Activated CD8-positive, alpha-beta memory T cell treated with anti-CD3 and anti-CD28 coated beads, Interleukin-2, amount 50 U/mL, for 48 hours (primary cell): ENCODE data around the gene DNAJA1.

Experiments used
- DNase-seq: peaks from one replicate; pipeline ENCODE4 v3.0.0-alpha.2; 2020

Gene DNAJA1

DNA sequence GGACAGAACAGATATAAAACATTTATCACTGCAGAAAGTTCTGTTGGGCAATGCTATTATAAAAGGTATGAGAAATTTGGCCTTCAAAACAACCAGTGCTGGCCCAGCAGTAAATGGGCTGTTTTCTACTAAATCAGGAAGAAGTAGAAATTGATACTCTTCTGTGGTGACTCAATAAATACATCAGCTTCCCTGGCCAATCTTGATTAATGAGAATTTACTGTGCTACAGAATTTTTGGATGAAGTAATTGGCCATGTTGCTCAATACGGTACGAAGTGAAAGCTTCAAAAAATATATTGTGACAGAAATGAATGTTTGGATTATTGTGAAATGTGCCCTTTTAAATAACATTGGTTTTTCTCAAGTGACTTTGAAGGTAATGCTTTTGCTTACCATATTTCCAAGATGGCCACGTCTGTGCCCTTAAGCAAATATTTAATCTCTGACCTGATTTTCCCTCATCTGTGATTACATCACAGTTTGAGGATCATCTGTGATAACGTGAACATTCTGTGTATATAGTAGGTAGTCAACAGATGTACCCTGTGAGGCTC lies 4.2 kb downstream of the DNAJA1 start:
- DNase-seq, result no peak

DNA sequence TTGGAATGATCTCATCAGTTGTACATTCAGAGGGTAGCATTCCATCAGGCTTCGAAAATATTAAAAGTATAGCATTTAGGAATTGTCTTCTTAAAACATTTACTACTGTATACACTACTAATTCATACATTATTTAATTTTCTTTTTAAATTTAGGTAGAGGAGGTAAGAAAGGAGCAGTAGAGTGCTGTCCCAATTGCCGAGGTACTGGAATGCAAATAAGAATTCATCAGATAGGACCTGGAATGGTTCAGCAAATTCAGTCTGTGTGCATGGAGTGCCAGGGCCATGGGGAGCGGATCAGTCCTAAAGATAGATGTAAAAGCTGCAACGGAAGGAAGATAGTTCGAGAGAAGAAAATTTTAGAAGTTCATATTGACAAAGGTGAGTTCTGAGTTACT lies 5.2 kb downstream of the DNAJA1 start:
- no peak for DNase-seq

DNA sequence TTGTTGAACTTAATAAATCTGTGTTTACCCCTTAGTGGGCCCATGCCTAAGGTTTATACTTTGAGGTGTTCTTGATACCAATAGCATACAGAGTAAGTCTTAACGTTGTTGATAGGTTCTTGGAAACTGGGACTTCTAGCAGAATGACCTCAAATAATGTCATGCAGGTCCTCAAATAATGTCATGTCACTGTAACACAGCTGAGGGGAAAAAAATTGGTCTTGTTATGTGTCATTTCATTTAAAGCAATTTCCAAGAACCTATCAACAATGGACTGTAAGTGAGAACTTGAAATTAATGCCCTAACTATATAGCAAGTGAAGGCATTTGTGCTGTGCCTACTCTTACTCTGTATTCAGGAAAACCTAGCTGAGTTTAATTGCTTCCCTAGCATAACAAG lies 7.2 kb downstream of the DNAJA1 start:
- DNase-seq, result no peak

DNA sequence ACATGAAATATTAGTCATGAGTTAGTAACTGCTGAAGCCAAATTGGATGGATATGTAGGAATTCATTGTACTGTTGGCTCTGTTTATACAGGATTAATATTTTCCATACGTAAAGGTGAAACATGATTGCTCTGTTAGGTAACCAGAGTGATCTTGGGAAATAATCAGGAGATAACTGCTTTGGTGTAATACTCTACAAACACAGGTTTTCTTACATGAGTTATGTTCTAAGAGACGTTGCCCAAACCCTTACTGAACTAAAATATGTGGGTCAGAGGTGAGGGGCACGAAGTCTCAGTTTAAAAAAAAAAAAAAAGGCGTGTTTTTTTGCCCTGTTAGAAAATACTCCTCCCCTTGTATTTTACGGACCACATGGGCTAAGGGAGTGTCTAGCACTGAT lies 7.8 kb downstream of the DNAJA1 start:
- no peak for DNase-seq

DNA sequence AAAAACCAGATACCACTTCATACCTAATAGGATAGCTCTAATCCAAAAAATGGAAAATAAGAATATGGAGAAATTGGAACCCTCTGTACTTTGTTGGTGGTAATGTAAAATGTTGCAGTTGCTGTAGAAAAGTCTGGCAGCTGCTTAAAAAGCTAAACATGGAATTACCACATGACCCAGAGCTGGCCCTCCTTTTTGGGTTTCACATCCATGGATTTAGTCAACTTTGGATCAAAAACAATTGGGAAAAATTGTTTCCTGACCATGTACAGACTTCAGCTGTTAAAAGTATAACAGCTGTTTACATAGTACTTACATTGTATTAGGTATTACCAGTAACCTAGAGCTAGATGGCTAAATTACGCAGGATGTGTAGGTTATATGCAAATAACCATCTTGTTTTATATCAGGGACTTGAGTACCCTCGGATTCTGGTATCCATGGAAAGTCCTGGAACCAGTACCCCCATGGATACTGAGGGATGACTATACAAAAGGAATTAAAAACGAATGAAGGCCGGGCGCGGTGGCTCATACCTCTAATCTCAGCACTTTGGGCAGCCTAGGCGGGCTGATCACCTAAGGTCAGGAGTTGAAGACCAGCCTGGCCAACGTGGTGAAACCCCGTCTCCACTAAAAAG lies 15.8 kb downstream of the DNAJA1 start:
- no peak for DNase-seq

DNA sequence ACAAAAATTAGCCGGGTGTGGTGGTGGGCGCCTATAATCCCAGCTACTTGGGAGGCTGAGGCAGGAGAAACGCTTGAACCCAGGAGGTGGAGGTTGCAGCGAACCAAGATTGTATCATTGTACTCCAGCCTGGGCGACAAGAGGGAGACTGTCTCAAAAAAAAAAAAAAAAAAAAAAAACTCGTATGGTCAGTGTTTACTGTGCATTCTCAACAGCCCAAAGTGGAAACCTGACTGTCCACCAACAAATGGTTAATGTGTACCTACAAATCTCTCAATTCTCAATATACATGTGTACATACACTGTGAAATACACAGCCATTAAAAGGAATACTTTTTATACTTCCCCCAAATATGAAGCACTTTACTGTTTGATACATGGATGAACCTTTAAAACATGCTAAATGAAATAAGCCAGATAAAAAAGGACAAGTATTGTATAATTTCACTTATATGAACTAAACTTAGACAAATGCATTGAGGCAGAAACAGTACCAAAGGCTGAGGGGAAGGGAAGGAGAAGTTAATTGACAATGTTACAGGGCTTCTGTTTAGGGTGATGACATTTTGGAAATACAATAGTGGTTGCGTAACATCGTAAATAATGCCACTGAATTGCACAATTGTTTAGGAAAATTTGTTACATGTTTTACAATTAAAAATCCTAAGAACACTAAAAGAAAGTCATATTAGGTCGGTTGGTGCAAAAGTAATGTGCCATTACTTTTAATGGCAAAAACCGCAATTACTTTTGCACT lies 16.5 kb downstream of the DNAJA1 start:
- DNase-seq, result no peak

DNA sequence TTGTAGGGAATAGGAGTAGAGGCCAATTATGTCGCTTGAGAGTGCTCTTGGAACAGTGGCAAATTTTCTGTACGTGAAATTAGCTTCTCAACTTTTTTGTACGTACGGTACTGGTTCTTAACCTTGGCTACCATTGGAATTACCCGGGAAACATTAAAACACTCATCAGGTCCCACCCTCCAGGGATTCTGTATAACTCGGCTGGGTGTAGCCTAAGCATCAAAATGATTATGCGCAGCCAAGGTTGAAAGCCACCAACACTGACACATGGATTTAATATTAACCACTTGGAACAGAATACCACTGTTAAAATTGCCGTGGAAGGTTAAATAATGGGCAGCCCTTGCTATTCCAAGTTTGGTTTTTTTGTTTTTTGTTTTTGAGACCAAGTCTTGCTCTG lies 17.4 kb downstream of the DNAJA1 start:
- DNase-seq, result no peak

DNA sequence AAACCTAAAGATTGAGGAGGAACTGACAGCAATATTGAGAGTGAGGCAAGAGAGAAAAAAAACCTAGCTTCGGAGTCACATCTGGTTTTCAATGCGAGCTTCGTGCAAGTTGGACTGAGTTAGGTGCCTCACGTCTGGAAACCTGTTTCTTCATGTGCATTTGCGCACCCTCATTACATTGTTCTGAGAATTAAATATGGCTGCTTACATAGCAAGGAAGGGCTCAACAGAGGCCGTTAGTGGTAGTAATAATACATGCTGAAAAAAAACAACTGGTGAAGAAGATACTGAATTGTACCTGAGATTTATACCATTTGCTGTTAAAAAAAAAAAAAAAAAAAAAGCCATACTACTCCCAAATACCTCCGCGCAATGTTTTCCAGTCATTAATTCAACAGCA lies 18.6 kb downstream of the DNAJA1 start:
- DNase-seq, result no peak

DNA sequence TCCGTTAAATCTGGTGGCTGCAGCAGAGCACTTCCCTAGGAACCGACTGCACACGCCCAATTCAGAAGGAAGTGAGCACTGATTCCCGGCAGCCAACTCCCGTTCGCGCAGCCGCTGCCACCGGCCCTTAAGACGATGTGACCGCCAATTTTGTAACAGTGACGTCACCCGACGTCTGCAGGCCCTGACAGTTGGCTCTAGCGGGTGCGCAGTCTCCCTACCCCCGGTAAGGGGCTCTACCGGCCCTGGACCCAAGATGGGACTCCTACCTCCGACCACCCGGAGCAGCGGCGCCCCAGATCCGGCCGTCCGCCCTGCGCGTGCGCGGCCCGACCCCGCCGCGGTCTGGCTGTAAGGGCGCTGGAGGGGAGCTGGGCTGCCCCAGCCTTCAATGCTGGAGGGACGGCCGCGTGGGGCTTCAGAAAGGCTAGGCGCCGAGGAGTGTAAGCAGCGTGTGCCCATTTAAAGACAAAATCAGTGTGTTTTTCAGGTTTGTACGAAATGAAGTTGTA lies 19.1 kb downstream of the DNAJA1 start:
- DNase-seq, result peak; percentile 83

DNA sequence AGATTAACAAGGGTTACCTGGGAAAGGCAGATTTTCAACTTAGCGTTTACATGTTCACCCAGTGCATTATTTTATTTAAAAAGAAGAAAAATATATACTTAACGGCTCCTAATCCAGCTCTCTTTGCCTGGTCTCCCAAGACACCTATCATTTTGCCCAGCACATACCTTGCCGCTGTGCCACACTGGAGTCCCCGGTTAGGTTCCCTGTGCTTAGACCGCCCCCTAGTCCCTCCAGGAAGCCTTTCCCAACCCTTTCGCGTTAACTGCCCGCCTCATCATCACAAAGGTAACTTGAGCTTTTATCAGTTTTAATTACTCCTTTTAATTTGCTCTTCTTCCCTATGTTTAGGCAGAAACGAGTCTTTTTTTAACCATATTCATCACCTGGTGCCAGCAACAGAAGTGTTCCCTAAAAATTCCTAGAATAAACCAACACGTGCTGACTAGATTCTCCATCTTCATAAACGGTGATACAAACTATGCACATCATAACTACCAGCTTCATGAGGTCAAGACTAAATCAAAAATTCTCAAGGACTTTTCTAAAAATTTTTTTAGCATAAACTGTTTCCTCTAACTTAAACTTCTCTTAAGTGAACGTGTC lies 19.7 kb downstream of the DNAJA1 start:
- DNase-seq, result no peak

DNA sequence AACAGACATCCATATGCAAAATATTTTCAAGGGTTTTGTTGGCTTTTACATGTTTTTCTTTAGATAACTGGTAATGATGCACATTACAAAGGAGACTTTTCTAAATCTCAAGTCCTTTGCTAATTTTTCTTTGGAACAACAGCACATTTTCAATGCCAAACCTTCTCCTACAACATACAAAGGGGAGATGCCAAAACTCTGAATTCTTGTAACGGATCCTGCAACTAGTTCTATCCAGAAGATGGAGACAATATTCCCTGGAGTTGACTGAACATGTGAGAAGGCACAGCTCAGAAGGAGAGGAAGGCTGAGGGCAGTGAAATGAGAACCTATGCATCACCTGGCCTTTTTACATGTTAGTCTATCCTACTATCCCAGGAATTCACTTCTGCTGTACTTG lies 21.0 kb downstream of the DNAJA1 start:
- no peak for DNase-seq

DNA sequence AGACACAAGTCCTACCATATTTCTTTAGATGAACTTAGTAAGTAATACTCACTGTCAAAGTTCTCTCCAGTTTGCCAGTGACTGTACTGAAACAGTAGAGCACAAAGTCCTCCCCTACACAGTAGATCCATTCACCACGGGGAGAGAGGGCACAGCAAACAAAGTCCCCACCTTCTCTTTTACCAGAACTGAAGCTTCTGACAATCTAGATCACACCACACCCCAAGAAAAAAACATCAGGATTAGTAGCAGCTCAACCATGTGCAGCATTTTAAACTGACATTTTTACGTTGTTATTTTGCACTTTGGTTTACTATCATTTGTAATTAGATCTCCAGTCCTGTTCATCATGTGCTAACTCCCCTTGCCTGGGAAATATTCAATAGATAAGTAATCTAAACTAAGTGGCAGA lies 23.0 kb downstream of the DNAJA1 start:
- no peak for DNase-seq

DNA sequence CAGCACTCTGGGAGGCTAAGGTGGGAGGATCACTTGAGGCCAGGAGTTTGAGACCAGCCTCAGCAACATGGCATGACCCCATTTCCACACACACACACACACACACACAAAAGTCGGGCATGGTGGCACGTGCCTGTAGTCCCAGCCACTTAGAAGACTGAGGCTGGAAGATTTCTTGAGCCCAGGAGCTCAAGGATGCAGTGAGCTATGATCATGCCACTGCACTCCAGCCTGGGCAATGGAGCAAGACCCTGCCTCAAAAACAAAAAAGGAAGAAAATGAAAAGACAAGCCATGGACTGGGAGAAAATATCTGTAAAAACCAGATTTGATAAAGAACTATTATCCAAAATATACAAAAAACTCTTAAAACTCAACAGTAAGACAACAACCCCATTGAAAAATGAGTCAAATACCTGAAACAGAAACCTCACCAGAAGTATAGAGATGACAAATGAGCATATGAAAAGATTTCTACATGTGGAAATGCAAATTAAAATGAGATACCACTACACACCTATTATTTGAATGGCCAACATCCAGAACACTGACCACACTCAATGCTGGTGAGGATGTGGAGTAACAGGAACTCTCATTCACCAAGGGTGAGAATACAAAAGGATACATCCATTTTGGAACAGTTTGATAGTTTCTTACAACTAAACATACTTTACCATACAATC lies 24.7 kb downstream of the DNAJA1 start:
- no peak for DNase-seq

DNA sequence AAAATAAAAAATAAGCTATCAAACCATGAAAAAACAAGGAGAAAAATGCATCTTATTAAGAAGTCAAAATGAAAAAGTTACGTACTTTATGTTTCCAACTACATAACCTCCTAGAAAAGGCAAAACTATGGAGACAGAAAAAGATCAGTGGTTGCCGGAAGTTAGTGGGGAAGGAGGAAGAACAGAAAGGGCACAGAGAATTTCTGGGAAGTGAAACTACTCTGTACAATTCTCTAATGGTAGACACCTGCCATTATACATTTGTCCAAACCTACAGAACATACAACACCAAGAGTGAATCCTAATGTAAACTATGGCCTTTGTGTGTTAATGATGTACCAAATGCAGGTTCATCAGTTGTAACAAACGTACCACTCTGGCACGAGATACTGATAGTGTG lies 26.1 kb downstream of the DNAJA1 start:
- DNase-seq, result no peak

DNA sequence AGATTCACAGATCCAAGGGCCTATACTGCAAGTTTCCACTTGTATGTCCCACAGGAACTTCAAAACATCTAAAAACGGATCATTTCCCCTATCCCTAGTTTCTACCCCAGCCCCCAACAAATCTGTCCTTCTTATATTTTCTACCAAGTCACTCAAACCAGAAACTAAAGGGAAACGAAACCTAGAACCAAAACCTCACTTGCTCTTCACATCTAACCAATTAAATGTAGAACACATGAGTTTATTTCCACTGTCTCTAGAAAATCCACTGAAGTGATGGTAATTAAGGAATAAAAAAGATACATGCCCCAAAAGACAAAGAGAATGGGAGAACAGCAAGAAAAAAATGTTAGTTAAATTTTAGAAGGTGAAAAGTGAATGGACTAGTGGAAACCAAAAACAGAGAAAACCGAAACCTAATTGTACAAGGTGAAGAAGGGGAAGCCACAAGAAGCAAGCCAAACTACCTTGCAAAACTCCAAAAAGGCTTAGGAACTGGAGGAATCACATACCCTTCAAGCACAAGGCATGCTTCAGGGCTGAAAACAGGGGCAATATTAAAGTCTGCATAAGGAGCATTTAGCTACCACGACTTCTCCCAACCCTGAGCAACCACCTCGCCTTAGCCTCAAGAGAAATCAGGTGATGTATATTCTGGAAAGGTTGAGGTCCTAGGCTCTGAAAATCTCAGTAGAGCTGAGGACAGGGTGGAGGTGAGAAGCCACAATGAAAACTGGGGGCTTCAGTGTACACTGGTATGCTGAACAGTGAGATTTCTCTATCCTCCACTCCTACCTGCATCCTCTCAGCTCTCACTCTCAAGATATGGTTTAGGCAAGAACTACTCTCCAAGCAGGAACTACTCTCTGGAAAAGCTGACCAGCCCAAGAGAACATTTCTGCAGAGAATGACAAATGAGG lies 40.3 kb downstream of the DNAJA1 start:
- no peak for DNase-seq

DNA sequence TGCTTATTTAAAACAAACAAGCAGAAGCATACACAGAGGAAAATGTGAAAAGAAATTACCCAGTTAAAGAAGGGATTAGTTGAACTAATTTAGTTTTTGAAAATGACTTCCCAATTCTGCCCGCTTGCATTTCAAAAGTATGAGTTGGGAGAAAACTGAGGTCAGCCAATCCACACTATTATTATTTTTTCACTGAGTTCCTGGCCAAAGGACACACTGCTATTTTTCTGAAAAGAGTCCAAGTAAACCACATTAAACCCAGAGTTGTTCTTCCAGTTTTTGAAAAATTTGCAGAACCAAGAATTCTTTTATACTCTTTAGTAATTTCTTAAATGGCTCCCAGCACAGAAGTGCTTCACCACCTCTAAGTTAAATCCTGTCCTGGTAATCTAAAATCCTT lies 43.9 kb downstream of the DNAJA1 start:
- DNase-seq, result no peak

DNA sequence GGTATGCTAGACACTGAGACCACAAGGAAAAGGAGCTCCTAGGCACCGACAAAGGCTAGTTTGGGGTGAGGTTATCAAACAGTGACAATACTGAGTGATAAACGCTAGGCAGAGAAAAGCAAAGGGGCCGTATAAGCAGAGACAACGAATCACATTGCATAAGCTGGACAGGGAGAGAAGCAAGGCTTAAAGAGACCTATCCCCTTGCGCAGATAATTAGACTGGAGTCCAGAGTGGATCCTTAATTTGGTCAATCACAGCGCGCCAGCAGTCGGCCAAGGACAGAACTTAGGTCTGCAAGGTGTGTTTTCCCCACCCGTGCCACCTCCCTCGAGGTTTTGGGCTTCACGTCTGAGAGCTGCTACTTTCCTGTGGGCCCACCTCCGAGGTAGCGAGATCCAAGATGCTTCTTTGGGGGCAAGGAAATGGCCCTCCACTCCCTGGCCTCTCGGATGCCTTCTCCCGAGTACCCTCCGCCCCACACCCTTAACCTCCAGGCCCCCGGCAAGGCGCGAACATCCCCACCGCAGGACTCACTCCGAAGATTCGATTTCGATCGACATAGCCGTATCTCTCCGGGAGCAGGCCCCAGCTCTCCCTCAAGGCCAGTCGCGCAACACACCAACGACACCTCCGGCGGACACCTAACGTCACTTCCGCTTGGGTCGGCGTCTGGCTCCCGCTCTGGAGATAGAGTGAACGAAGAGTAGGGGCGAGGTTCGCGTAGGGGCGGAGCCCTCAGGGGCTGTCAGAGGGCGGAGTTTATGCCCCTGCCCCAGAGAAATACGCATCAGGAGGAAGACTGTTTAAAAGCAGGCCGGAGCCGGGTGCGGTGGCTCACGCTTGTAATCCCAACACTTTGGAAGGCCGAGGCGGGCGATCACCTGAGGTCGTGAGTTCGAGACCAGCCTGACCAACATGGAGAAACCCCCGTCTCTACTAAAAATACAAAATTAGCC lies 51.3 kb downstream of the DNAJA1 start, which contains the start of gene SMU1:
Gene SMU1 (minus strand): TSS at position 629 of the 959 bp plus-strand sequence. CDS start 66 bp downstream, at position 563.
- peak; percentile 94 for DNase-seq

DNA sequence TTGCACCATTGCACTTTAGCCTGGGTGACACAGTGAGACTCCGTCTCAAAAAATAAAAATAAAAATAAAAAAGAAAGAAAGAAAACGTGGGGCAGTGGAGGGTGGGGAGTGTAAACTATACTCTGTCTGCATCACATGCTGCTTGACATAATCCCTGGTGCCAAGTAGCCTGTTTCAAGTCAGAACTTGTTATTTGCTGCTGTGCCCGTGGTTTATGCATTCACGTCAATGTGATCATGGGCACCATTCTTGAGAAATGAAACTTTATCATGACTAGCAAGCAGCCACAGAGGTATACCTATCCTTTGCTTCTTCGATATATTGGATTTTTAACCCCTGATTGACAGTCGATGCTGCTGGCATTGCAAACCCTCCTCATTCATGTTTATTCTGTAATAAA lies 55.5 kb downstream of the DNAJA1 start:
- no peak for DNase-seq

DNA sequence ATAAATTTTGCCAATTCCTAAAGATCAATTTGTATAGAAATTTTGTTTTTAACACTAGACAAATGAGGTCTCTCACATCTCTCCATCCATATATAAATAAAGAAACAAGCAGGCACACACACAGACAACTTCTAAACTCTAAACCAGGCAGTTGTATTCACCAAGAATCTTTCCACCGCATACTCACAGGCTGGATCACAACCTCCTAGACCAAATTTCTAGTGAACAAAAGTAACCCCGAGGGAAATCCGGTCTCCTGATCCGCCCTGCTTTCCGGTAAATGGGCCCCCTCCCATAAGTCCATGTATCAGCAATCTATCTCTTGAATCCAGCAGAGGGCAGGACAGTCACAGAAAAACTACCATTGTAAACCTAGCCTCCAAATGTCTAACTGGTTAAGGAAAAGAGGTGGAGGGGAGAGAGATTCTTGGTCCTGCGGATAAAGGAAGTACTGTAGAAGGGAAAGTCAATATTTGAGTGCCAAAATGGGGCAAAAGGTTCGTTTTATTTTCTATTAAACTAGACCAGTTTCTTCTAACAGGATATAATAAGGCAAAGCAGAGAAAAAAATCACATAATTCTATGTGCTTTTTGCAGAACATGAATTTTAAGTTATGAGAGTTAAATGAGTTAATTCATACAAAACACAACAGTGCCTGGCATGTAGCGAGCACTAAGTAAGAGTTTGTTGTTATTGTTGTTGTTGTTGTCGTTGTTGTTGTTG lies 56.2 kb downstream of the DNAJA1 start:
- no peak for DNase-seq

DNA sequence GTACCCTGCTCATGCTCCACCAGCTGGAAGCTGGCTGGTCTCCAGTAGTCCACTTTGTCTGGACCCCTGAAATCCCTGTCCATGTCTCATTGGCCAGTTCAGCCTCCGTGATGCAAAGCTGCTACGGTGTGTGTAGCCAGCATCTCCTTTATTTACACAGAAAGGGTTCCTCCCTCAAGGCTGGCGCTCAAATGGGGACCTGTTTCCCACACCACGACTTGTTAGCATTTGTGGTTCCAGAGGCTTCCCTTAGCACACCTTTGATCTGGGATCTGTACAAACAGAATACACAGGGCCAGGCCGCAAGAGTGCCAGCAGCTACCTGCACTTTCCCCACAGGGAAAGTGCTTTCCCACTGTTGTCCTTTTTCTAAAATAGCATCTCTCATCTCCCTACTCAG lies 57.1 kb downstream of the DNAJA1 start:
- DNase-seq, result no peak
